HG03025 (cell line): ENCODE measurements around the gene PDGFD.

Experiments
- ATAC-seq: cut with Tn5 transposase; IDR thresholded peaks from one replicate; pipeline ENCODE4 v1.9.1; 2021; ENCODE audit warnings: mild to moderate bottlenecking, moderate library complexity; ENCODE audit not compliant: unreplicated experiment, low FRiP score

The PDGFD gene

GRCh38 chr11:104164028-104164520 lies at the start of gene PDGFD:
Gene PDGFD (minus strand): TSS chr11:104164147.
- ATAC-seq = peak; percentile 97

GRCh38 chr11:104206936-104207335 lies 43.0 kb upstream of the PDGFD start:
- ATAC-seq = no peak

GRCh38 chr11:104205838-104206237 lies 41.9 kb upstream of the PDGFD start:
- ATAC-seq = no peak

- no peak for ATAC-seq
These were observed 36.7 kb upstream of the PDGFD start for GRCh38 chr11:104200688-104201087.

- ATAC-seq = no peak
These were observed 35.1 kb upstream of the PDGFD start for GRCh38 chr11:104199053-104199452.

GRCh38 chr11:104198576-104198975 lies 34.6 kb upstream of the PDGFD start:
- ATAC-seq = no peak

GRCh38 chr11:104191124-104191523 lies 27.2 kb upstream of the PDGFD start:
- ATAC-seq = no peak

GRCh38 chr11:104183593-104183992 lies 19.6 kb upstream of the PDGFD start:
- ATAC-seq = no peak

- ATAC-seq = no peak
These were observed 11.8 kb upstream of the PDGFD start for GRCh38 chr11:104175769-104176168.

GRCh38 chr11:104169091-104169490 lies 5.1 kb upstream of the PDGFD start:
- ATAC-seq = no peak

- no peak for ATAC-seq
These were observed 1.1 kb upstream of the PDGFD start for GRCh38 chr11:104165014-104165413.

- no peak for ATAC-seq
These were observed 583 bp downstream of the PDGFD start for GRCh38 chr11:104163100-104164027.

- no peak for ATAC-seq
These were observed 2.0 kb downstream of the PDGFD start for GRCh38 chr11:104161751-104162450.

GRCh38 chr11:104159356-104159755 lies 4.6 kb downstream of the PDGFD start:
- no peak for ATAC-seq

GRCh38 chr11:104155375-104155774 lies 8.6 kb downstream of the PDGFD start:
- ATAC-seq = no peak

- no peak for ATAC-seq
These were observed 9.7 kb downstream of the PDGFD start for GRCh38 chr11:104154296-104154695.

- no peak for ATAC-seq
These were observed 10.9 kb downstream of the PDGFD start for GRCh38 chr11:104152941-104153505.

GRCh38 chr11:104151404-104152204 lies 12.3 kb downstream of the PDGFD start:
- ATAC-seq = no peak

GRCh38 chr11:104148706-104149105 lies 15.2 kb downstream of the PDGFD start:
- no peak for ATAC-seq

- ATAC-seq = no peak
These were observed 15.9 kb downstream of the PDGFD start for GRCh38 chr11:104148074-104148473.
